NCI-H2196 treated with DMSO at 0.1 percent for 48 hours (cell line): ENCODE data around the gene PXDC1.
"Not testable (repeated sequence)": the region's sequence is repeated elsewhere in the genome, so short reads cannot be mapped to it uniquely, and the experiment has no call there.

Experiments
- DNase-seq: peaks from one replicate; lab custom pipeline; 2025; ENCODE audit not compliant: unreplicated experiment; lab: John Stamatoyannopoulos, UW

The PXDC1 gene

DNA sequence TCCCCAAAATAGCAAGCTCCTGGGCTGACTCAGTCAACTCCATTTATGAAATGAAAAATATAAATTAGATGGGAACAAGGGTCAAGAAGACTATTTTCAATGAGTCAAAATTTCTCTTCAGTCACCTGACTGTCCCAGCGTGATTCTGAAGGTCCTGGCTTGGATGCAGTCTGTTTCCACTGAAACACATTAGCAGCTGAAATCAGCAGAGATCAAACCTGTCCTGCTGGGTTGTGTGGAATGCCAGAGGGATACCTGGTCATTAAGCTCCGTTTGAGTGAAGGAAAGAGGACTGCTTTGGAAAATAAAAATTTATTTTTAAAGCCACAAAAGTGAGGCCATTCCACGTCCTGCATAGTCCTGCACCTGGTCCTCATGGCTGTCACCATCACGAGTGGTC, 37.4 kb downstream of the PXDC1 start:
- no peak for DNase-seq

- no peak for DNase-seq
These were observed 38.5 kb downstream of the PXDC1 start for GRCh38 chr6:3712827-3713665.

DNA sequence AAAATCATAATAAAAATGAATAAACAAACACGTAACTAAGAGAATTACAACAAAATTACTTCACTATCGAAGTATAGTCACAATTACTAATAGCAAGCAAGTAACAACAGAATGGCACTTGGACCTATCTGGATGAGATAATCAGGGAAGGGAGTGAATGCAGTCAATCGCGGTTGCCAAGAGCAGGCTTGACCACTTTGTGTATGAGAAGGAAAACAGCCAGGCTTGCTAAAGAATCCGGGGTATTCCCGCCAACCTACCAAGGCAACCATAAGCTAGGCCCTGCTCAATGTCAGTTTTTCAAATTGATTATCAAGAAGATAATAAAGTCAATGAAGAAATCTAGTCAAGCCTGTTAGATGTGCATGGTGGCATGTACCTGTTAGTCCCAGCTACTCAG, 39.7 kb downstream of the PXDC1 start:
- DNase-seq: no peak

DNA sequence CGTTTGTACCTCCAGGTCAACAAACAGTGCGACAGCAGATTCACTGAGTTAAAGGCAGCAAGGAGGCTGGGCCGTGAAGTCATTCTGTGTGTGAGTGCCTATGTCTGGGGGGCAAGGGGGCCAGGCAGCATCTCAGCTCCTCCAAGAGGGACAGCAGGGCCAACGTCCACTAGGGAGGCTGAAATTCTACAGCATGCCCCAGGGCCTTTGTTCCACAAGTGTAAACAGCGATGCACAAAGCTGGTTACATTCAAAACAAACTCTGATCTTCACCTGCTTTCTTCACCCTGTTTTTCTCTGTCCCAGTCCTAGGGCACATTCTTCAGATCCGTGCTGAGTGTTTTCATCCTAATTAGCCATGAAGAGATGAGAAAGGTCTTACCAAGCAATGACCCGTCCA, 41.1 kb downstream of the PXDC1 start:
- no peak for DNase-seq

DNA sequence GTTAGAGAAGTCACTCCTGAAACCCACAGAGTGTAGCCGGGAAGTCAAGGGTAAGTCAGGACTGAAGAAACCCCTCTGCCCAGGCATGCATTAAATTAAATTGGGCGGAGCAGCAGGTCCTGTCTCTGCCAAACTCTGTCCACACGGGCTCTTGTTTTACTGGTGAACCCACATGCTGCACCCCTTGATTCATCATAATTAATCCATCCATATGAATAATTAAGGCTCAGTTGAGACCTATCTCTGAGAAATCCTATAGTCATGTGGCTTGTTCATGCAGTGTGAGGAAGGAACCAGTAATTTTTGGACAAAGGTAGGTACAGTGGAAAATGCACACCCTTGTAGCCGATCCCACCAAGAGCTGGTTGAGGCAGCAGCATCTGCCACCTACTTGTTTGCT, 43.0 kb downstream of the PXDC1 start:
- DNase-seq: no peak

GRCh38 chr6:3707751-3708412, 43.6 kb downstream of the PXDC1 start:
- no peak for DNase-seq

DNA sequence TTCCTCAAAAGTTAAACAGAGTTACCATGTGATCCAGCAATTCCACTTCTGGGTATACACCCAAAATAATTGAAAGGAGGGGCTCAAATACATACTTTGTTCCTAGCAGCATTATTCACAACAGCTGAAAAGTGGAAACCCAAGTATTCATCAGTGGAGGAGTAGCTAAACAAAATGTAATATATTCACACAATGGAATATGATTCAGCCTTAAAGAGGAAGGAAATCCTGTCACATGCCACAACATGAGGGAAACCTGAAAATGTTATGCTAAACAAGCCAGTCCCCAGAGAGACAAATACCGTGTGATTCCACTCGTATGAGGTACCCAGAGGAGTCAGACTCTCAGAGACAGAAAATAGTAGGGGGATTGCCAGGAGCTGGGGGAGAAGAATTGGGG, 44.5 kb downstream of the PXDC1 start:
- no peak for DNase-seq

DNA sequence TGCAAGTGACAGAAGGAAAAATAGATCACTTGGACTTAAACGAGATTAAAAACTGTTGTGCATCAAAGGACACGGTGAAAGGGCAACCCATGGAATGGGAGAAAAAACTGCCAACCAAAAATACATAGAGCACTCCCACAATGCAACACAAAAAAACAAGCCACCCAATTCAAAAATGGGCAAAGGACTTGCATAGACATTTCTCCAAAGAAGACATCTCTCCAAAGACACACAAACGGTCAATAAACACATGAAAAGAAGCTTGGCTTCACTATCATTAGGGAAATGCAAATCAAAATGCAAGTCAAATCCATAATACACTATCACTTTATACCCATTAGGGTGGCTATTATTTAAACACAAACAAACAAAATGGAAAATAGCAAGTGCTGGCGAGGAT, 45.0 kb downstream of the PXDC1 start:
- no peak for DNase-seq

GRCh38 chr6:3701631-3702030, 49.9 kb downstream of the PXDC1 start:
- DNase-seq: no peak

DNA sequence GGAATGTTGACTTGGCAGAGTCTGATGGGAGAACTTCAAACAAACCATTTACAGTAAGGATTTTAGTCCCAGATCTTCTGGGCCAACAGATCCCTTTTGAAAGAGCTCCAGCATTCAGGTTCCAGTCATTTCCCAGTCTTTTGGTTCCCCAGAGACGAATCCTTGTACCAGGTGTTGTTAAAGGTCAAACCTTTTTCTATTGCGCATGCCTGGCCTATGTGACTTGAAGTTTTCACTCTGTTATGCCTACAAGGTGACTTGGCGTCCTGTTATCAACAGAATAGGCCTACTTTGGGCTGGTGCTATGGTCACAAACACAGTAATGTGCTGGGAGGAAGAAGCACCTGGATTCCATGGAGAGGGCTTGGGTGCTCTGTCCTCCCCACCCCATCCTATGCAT, 52.3 kb downstream of the PXDC1 start:
- DNase-seq: no peak

DNA sequence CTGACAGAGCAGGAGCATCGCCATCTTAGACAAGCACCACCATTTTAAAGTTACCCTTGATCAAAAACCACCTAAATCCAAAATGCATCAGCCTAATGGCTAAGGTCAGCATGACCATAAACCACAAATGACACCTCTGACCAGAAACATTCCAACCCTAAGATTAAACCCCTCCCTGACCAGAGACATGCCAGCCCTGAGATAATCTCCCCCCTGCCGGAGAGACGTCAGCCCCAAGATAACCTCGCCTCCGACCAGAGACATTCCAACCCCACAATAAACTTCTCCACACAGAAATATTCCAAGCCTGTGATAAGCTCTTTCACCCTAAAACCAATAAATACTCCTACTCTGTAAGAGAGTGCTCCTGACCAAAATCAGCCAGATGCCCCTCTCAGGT, 53.5 kb downstream of the PXDC1 start:
- no peak for DNase-seq

GRCh38 chr6:3697609-3698008, 53.9 kb downstream of the PXDC1 start:
- DNase-seq: no peak

GRCh38 chr6:3696525-3697088, 54.9 kb downstream of the PXDC1 start:
- DNase-seq: no peak

- no peak for DNase-seq
These were observed 56.3 kb downstream of the PXDC1 start for GRCh38 chr6:3695065-3695817.

DNA sequence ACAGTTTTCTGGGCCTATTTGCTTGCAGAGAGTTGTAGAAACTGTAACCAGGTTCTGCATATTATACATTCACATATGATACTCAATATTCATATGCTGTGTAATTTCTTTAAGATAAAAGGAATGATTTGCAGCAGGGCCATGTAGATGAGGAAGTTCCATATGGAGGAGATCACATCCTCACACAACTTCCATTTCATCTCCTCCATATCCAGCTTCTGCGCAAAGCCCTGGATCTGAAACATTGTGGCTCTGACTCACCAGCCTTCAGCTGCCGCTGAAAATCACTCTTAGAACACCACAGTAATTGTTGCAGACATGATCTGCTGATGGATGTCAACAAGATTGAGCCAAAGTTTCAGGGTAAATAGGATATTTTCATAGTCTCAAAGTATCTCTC, 57.7 kb downstream of the PXDC1 start:
- DNase-seq: no peak

- DNase-seq: no peak
These were observed 61.0 kb downstream of the PXDC1 start for GRCh38 chr6:3690506-3690905.

DNA sequence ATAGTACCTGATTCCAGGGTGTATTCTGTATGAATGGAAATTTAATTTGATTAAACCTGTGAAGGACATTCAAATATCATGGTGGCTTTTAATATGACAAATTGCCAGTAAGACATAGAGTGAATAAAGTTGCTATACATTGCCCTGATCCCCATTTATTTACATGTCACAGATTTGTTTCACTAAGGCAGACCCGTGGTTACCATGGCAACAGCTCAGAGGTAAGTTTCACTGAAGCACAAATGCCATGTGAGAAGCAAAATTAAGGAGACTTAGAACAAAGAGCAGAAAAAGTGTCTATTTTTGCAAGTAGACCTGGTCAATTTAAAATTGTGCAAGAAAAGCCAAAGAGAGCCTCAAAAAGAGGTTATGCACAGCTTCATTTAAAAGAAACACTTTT, 63.7 kb downstream of the PXDC1 start:
- DNase-seq: no peak

DNA sequence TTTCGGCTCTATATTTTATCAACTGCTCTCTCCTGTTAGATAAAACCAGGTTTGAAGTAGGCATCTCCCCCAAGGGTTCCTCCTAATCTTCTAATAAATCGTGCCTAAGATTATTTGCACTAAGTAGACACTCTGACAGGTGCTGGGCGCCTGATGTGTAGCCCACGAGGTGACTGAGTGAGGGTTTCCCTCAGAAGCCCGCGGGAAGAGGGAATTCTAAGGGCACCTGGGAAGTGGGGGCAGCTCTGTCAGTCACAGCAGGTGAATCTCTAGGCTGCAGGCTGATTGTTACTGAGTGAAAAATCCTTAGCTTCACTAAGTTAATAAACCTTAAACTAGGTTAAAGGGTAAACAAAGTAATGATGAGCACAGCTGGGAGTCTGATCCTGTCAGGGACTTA, 68.2 kb downstream of the PXDC1 start:
- no peak for DNase-seq

- DNase-seq: no peak
These were observed 72.6 kb downstream of the PXDC1 start for GRCh38 chr6:3678946-3679345.

GRCh38 chr6:3677751-3678150, 73.8 kb downstream of the PXDC1 start:
- DNase-seq: not testable (repeated sequence)

GRCh38 chr6:3677351-3677750, 74.2 kb downstream of the PXDC1 start:
- DNase-seq: not testable (repeated sequence)
